ENCODE results near the gene JAZF1. TPM values are rescaled to one million over a fixed set of nuclear protein-coding genes. Genes with fewer than 3 reads are reported as not detected.

JAZF1 gene
- total RNA-seq, 1 experiment from 2014 or later = 1.5 TPM

DNA sequence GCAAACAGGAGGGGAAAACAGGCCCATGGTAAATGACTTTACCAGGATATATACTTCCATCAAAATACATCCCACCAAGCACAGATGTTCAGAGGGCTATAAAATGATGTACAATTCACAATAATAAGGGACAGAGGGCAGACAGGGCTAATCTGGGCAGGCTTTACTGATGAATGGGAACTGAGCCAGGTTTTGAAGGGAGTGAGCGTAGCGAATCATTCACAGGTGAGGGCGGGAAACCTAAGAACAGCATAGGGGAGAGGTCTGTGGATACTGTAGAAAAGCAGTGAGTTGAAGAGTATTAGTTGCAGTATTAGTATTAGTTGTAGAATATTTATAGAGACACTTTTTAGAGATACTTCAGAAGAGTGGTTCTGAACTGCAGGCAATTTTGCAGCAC, 180.8 kb downstream of the JAZF1 start:
- Histone ChIP-seq H3K4me3 (ENCODE audit: low read depth, low read length, poor library complexity, severe bottlenecking) (no peak overlapping the region), H3K9me3 (ENCODE audit: low read depth, low read length, poor library complexity, severe bottlenecking) (no peaks in the 10 kb centered on the region), H3K27me3 (replicated peaks; ENCODE audit: insufficient read depth, low read depth, low read length, poor library complexity) (no peaks in the 10 kb centered on the region), H3K27ac (ENCODE audit: low read depth, low read length, poor library complexity, severe bottlenecking) (no peak overlapping the region), H3K36me3 (ENCODE audit: insufficient read depth, low read length, poor library complexity, severe bottlenecking) (no peaks in the 10 kb centered on the region), H3K4me1 (ENCODE audit: insufficient read depth, low read length, poor library complexity, severe bottlenecking) (peaks cover 4% of the 10 kb centered on the region)
- DNase-seq (ENCODE audit: low spot score) = no peak
- POLR2A ChIA-PET (ENCODE audit: low non-redundant PET) = no interaction called here
- no TSS peak for BruUV-seq (replicated peaks)
- TF ChIP-seq, protein P1, sequence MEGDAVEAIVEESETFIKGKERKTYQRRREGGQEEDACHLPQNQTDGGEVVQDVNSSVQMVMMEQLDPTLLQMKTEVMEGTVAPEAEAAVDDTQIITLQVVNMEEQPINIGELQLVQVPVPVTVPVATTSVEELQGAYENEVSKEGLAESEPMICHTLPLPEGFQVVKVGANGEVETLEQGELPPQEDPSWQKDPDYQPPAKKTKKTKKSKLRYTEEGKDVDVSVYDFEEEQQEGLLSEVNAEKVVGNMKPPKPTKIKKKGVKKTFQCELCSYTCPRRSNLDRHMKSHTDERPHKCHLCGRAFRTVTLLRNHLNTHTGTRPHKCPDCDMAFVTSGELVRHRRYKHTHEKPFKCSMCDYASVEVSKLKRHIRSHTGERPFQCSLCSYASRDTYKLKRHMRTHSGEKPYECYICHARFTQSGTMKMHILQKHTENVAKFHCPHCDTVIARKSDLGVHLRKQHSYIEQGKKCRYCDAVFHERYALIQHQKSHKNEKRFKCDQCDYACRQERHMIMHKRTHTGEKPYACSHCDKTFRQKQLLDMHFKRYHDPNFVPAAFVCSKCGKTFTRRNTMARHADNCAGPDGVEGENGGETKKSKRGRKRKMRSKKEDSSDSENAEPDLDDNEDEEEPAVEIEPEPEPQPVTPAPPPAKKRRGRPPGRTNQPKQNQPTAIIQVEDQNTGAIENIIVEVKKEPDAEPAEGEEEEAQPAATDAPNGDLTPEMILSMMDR (conservative IDR thresholded peaks at IDR 0.05; ENCODE audit: low read depth, low read length) = no peak
- TF ChIP-seq EZH2 (IDR thresholded peaks at IDR 0.05; ENCODE audit: borderline replicate concordance, low read depth, low read length, poor library complexity, severe bottlenecking) = no peak
- intact Hi-C loops (cut with micrococcal nuclease; ENCODE audit: unreplicated experiment) = no loop called here
- CTCF ChIA-PET = no interaction called here

DNA sequence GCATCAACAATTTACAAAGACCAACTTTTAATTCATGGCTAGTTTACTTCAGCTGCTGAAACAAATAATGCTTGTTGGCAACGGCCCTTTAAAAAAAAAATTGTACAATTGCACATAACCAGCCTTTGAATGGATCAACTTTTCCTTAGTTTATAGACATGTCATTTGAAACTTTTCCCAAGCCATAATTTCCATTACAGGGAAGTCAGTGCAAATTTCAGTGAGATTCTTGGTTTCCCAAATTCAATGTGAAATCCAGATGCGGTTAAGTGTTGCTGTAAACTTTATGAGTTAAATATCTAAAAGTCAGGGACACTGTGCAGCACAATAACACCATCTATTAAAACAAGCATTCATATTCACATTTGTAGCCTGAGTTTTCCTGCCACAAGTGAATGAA, 182.2 kb downstream of the JAZF1 start:
- no peak overlapping the region for H3K27ac ChIP-seq (ENCODE audit: low read depth, low read length, poor library complexity, severe bottlenecking)
- no peak overlapping the region for H3K4me3 ChIP-seq (ENCODE audit: low read depth, low read length, poor library complexity, severe bottlenecking)
- BruUV-seq (replicated peaks) = no TSS peak
- peaks cover 10% of the 10 kb centered on the region for H3K4me1 ChIP-seq (ENCODE audit: insufficient read depth, low read length, poor library complexity, severe bottlenecking)
- POLR2A ChIA-PET (ENCODE audit: low non-redundant PET) = no interaction called here
- no peaks in the 10 kb centered on the region for H3K9me3 ChIP-seq (ENCODE audit: low read depth, low read length, poor library complexity, severe bottlenecking)
- intact Hi-C loops (cut with micrococcal nuclease; ENCODE audit: unreplicated experiment) = no loop called here
- H3K36me3 ChIP-seq (ENCODE audit: insufficient read depth, low read length, poor library complexity, severe bottlenecking) = no peaks in the 10 kb centered on the region
- H3K27me3 ChIP-seq (replicated peaks; ENCODE audit: insufficient read depth, low read depth, low read length, poor library complexity) = no peaks in the 10 kb centered on the region
- CTCF ChIA-PET = no interaction called here
- TF ChIP-seq, protein P1 (conservative IDR thresholded peaks at IDR 0.05; ENCODE audit: low read depth, low read length) = no peak
- no peak for TF ChIP-seq EZH2 (IDR thresholded peaks at IDR 0.05; ENCODE audit: borderline replicate concordance, low read depth, low read length, poor library complexity, severe bottlenecking)
- no peak for DNase-seq (ENCODE audit: low spot score)

DNA sequence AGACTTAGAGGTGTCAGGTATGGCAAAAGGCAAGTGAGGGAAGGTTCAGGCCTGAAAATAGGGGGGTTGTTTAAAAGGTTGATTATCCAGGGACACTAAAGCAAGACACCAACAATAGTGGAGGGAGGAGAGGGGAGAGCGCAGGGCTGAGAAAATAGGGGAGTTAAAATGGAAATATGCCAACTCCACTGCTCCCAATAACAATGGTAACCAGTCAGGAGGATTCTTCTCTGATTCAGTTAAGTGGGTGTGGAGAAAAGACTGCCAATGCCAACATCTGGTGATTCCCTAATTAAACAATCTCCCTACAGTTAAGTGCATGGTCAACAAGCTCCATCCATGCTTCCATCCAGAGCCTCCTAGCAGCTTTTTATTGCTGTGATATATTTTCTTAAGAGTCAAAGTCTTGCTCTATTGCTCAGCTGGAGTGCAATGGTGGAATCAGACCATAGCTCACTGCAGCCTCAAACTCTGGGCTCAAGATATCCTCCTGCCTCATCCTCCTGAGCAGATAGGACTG, 183.3 kb downstream of the JAZF1 start:
- intact Hi-C loops (cut with micrococcal nuclease; ENCODE audit: unreplicated experiment) = no loop called here
- H3K4me3 ChIP-seq (ENCODE audit: low read depth, low read length, poor library complexity, severe bottlenecking) = no peak overlapping the region
- TF ChIP-seq, protein P1 (conservative IDR thresholded peaks at IDR 0.05; ENCODE audit: low read depth, low read length) = no peak
- no peak for TF ChIP-seq EZH2 (IDR thresholded peaks at IDR 0.05; ENCODE audit: borderline replicate concordance, low read depth, low read length, poor library complexity, severe bottlenecking)
- ChIA-PET CTCF (interaction anchor here (0.7 kb wide), 1 partner anchor 45 kb away, joined by 3 read pairs; no protein-coding TSS in a partner anchor), POLR2A (ENCODE audit: low non-redundant PET) (no interaction called here)
- H3K4me1 ChIP-seq (ENCODE audit: insufficient read depth, low read length, poor library complexity, severe bottlenecking) = peaks cover 10% of the 10 kb centered on the region
- no peaks in the 10 kb centered on the region for H3K36me3 ChIP-seq (ENCODE audit: insufficient read depth, low read length, poor library complexity, severe bottlenecking)
- BruUV-seq (replicated peaks) = no TSS peak
- DNase-seq (ENCODE audit: low spot score) = no peak
- no peaks in the 10 kb centered on the region for H3K9me3 ChIP-seq (ENCODE audit: low read depth, low read length, poor library complexity, severe bottlenecking)
- H3K27me3 ChIP-seq (replicated peaks; ENCODE audit: insufficient read depth, low read depth, low read length, poor library complexity) = no peaks in the 10 kb centered on the region
- no peak overlapping the region for H3K27ac ChIP-seq (ENCODE audit: low read depth, low read length, poor library complexity, severe bottlenecking)
